HEK293 (cell line): ENCODE data around the gene RASSF1.
A peak's percentile ranks its signal among the peaks of the same experiment; 100 is the strongest.

Experiments
- CTCF ChIA-PET: fragments of 350-600 bp; formaldehyde crosslinking; extraction: SDS; loops from one replicate; lab custom pipeline; 2021; ENCODE audit warnings: antibody characterized with exemption; lab: Yijun Ruan, JAX
- POLR2A ChIA-PET: fragments of 300-600 bp; formaldehyde crosslinking; extraction: SDS; loops from one replicate; lab custom pipeline; 2020; ENCODE audit warnings: antibody characterized with exemption, inconsistent platforms; lab: Yijun Ruan, JAX
- H3K27ac ChIP-seq: fragments of 200-500 bp; sonication (Bioruptor generic); 2 replicates; pipeline ENCODE4 v1.5.1; 2014; ENCODE audit warnings: low read depth, low read length, control low read depth, inconsistent platforms; ENCODE audit errors: extremely low read depth
- H3K36me3 ChIP-seq, 2 experiments: fragments of 200-500 bp in 1 of 2; sonication (Bioruptor generic) in 1 of 2; 1 replicate in 1 of 2; 2 replicates in 1 of 2; pipeline ENCODE4 v1.5.1; 2014 to 2017; ENCODE audit warnings: inconsistent platforms in 2 of 2, low read length in 2 of 2; ENCODE audit not compliant: control insufficient read depth in 2 of 2, insufficient read depth in 1 of 2
- H3K4me1 ChIP-seq: fragments of 200-500 bp; sonication (Bioruptor generic); 2 replicates; pipeline ENCODE4 v1.5.1; 2014; ENCODE audit warnings: mild to moderate bottlenecking, low read length, inconsistent platforms; ENCODE audit not compliant: control insufficient read depth, insufficient read depth
- H3K4me3 ChIP-seq: 2 replicates; pipeline ENCODE4 v1.5.1; 2011; ENCODE audit warnings: low read depth, mild to moderate bottlenecking, control low read depth, low read length, moderate library complexity
- H3K9me3 ChIP-seq: fragments of 200-500 bp; sonication (Bioruptor generic); 2 replicates; pipeline ENCODE4 v1.5.1; 2014; ENCODE audit warnings: low read depth, low read length, inconsistent platforms; ENCODE audit not compliant: control insufficient read depth, insufficient read depth
- EGR2 ChIP-seq: fragments of 450-650 bp; formaldehyde crosslinking; IDR thresholded peaks from 2 replicates; pipeline ENCODE4 v1.5.1; 2016; ENCODE audit warnings: low read depth, missing biosample characterization, missing genetic modification characterization
- FEZF1 ChIP-seq: fragments of 450-650 bp; formaldehyde crosslinking; IDR thresholded peaks from 2 replicates; pipeline ENCODE4 v1.5.1; 2016; ENCODE audit warnings: missing biosample characterization, missing genetic modification characterization
- GLI2 ChIP-seq: fragments of 450-650 bp; formaldehyde crosslinking; IDR thresholded peaks from 2 replicates; pipeline ENCODE4; 2017; ENCODE audit warnings: missing biosample characterization, missing genetic modification characterization, low read depth, borderline replicate concordance
- GLIS1 ChIP-seq: fragments of 450-650 bp; formaldehyde crosslinking; IDR thresholded peaks from 2 replicates; pipeline ENCODE4 v1.5.1; 2016; ENCODE audit warnings: missing biosample characterization, missing genetic modification characterization
- GLIS2 ChIP-seq: fragments of 450-650 bp; formaldehyde crosslinking; IDR thresholded peaks from 2 replicates; pipeline ENCODE4 v1.5.1; 2016; ENCODE audit warnings: missing biosample characterization, missing genetic modification characterization
- KLF16 ChIP-seq: fragments of 450-650 bp; formaldehyde crosslinking; IDR thresholded peaks from 2 replicates; pipeline ENCODE4 v1.5.1; 2017; ENCODE audit warnings: missing biosample characterization, missing genetic modification characterization
- KLF9 ChIP-seq: fragments of 450-650 bp; formaldehyde crosslinking; IDR thresholded peaks from 2 replicates; pipeline ENCODE4 v1.5.1; 2016; ENCODE audit warnings: missing biosample characterization, missing genetic modification characterization, low read depth
- SCRT1 ChIP-seq: fragments of 450-650 bp; formaldehyde crosslinking; IDR thresholded peaks from 2 replicates; pipeline ENCODE4 v1.5.1; 2016; ENCODE audit warnings: missing biosample characterization, missing genetic modification characterization, borderline replicate concordance
- SCRT2 ChIP-seq: fragments of 450-650 bp; formaldehyde crosslinking; IDR thresholded peaks from 2 replicates; pipeline ENCODE4 v1.5.1; 2016; ENCODE audit warnings: missing biosample characterization, missing genetic modification characterization
- SP2 ChIP-seq: fragments of 450-650 bp; formaldehyde crosslinking; IDR thresholded peaks from 2 replicates; pipeline ENCODE4 v1.5.1; 2016; ENCODE audit warnings: missing biosample characterization, missing genetic modification characterization
- SP3 ChIP-seq: fragments of 450-650 bp; formaldehyde crosslinking; IDR thresholded peaks from 2 replicates; pipeline ENCODE4 v1.5.1; 2016; ENCODE audit warnings: missing biosample characterization, missing genetic modification characterization
- ZBTB8A ChIP-seq: fragments of 450-650 bp; formaldehyde crosslinking; IDR thresholded peaks from 2 replicates; pipeline ENCODE4 v1.5.1; 2016; ENCODE audit warnings: missing biosample characterization, missing genetic modification characterization
- ZEB2 ChIP-seq: fragments of 450-650 bp; formaldehyde crosslinking; IDR thresholded peaks from 2 replicates; pipeline ENCODE4 v1.5.1; 2016; ENCODE audit warnings: missing biosample characterization, missing genetic modification characterization
- ZFP69B ChIP-seq: fragments of 450-650 bp; formaldehyde crosslinking; IDR thresholded peaks from 2 replicates; pipeline ENCODE4 v1.5.1; 2016; ENCODE audit warnings: missing biosample characterization, missing genetic modification characterization
- ZNF121 ChIP-seq: fragments of 450-650 bp; formaldehyde crosslinking; IDR thresholded peaks from 2 replicates; pipeline ENCODE4 v1.5.1; 2016; ENCODE audit warnings: missing biosample characterization, missing genetic modification characterization
- ZNF16 ChIP-seq: fragments of 450-650 bp; formaldehyde crosslinking; IDR thresholded peaks from 2 replicates; pipeline ENCODE4 v1.5.1; 2016; ENCODE audit warnings: low read depth, missing biosample characterization, missing genetic modification characterization
- ZNF2 ChIP-seq: fragments of 450-650 bp; formaldehyde crosslinking; IDR thresholded peaks from 2 replicates; pipeline ENCODE4 v1.5.1; 2016; ENCODE audit warnings: missing biosample characterization, missing genetic modification characterization
- ZNF26 ChIP-seq: fragments of 450-650 bp; formaldehyde crosslinking; IDR thresholded peaks from 2 replicates; pipeline ENCODE4 v1.5.1; 2016; ENCODE audit warnings: missing biosample characterization, missing genetic modification characterization
- ZNF266 ChIP-seq: fragments of 450-650 bp; formaldehyde crosslinking; IDR thresholded peaks from 2 replicates; pipeline ENCODE4 v1.5.1; 2016; ENCODE audit warnings: missing biosample characterization, missing genetic modification characterization, low read depth
- ZNF280C ChIP-seq: fragments of 450-650 bp; formaldehyde crosslinking; IDR thresholded peaks from 2 replicates; pipeline ENCODE4 v1.5.1; 2016; ENCODE audit warnings: missing biosample characterization, missing genetic modification characterization
- ZNF398 ChIP-seq: fragments of 450-650 bp; formaldehyde crosslinking; IDR thresholded peaks from 2 replicates; pipeline ENCODE4 v1.5.1; 2017; ENCODE audit warnings: missing biosample characterization, missing genetic modification characterization
- ZNF426 ChIP-seq: fragments of 450-650 bp; formaldehyde crosslinking; IDR thresholded peaks from 2 replicates; pipeline ENCODE4 v1.5.1; 2017; ENCODE audit warnings: missing biosample characterization, missing genetic modification characterization, mild to moderate bottlenecking, inconsistent platforms, moderate library complexity
- ZNF529 ChIP-seq: fragments of 450-650 bp; formaldehyde crosslinking; IDR thresholded peaks from 2 replicates; pipeline ENCODE4 v1.5.1; 2017; ENCODE audit warnings: missing genetic modification characterization, missing biosample characterization; ENCODE audit not compliant: insufficient replicate concordance
- ZNF548 ChIP-seq: fragments of 450-650 bp; formaldehyde crosslinking; IDR thresholded peaks from 2 replicates; pipeline ENCODE4 v1.5.1; 2016; ENCODE audit warnings: missing biosample characterization, missing genetic modification characterization
- ZNF560 ChIP-seq: fragments of 450-650 bp; formaldehyde crosslinking; IDR thresholded peaks from 2 replicates; pipeline ENCODE4 v1.5.1; 2017; ENCODE audit warnings: missing biosample characterization, missing genetic modification characterization, borderline replicate concordance
- ZNF610 ChIP-seq: fragments of 450-650 bp; formaldehyde crosslinking; IDR thresholded peaks from 2 replicates; pipeline ENCODE4 v1.5.1; 2016; ENCODE audit warnings: missing biosample characterization, missing genetic modification characterization, borderline replicate concordance
- ZNF624 ChIP-seq: fragments of 450-650 bp; formaldehyde crosslinking; IDR thresholded peaks from 2 replicates; pipeline ENCODE4 v1.5.1; 2017; ENCODE audit warnings: missing biosample characterization, missing genetic modification characterization
- ZNF777 ChIP-seq: fragments of 450-650 bp; formaldehyde crosslinking; IDR thresholded peaks from 2 replicates; pipeline ENCODE4 v1.5.1; 2017; ENCODE audit warnings: missing biosample characterization, missing genetic modification characterization, borderline replicate concordance
- TF ChIP-seq, protein P1 (sequence below): fragments of 450-650 bp; formaldehyde crosslinking; IDR thresholded peaks from 2 replicates; pipeline ENCODE4 v1.5.1; 2016; ENCODE audit warnings: missing biosample characterization, missing genetic modification characterization

RASSF1 gene

DNA sequence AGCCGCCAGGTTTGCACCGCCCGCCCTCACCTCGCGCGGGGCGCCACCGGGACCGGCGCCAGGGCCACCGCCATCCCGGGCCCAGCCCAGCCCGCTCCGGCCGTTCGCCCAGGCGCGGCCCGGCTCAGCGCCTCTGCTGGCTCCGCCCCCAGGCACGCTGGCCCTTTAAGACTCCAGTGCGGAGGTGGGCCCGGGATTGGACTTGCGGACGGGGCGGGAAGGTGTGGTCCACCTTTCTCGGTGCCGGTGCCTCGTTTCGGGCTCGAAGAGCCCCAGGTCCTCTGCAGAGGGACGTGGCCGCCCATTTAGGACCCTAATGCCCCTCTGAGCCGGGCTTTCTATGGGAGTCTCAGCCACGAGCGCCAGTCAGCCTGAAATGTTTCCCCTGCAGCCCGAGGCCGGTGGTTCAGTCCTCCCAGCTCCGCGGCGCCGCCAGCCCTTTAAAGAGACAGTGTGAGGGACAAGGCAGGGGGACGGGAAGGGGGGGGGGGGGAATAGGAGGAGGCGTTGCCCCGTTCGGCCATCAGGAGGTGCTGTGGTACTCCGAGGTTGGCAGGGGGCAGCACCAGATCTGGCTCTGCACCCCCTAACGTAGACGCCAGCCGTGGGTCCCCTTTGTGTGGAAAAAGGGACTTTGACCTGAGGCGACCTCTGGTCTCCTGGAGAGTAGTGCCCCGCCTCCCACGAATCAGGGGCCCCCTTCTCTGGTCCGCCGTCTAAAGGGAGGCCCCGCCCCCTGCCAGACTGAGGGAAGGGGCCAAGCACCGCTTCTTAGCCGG is 19.1 kb downstream of the RASSF1 start (continued):
- TF ChIP-seq ZNF26 (tag by site-specific recombination) = no peak
- TF ChIP-seq, protein P1, sequence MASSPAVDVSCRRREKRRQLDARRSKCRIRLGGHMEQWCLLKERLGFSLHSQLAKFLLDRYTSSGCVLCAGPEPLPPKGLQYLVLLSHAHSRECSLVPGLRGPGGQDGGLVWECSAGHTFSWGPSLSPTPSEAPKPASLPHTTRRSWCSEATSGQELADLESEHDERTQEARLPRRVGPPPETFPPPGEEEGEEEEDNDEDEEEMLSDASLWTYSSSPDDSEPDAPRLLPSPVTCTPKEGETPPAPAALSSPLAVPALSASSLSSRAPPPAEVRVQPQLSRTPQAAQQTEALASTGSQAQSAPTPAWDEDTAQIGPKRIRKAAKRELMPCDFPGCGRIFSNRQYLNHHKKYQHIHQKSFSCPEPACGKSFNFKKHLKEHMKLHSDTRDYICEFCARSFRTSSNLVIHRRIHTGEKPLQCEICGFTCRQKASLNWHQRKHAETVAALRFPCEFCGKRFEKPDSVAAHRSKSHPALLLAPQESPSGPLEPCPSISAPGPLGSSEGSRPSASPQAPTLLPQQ (tag by site-specific recombination) = peak; percentile 100
- peak; percentile 86 for TF ChIP-seq SP3 (tag by site-specific recombination)
- no peak for TF ChIP-seq ZNF548 (tag by site-specific recombination)
- peak; percentile 65; the same call in 1 of the 2 replicates for TF ChIP-seq EGR2 (tag by site-specific recombination)
- TF ChIP-seq FEZF1 (tag by site-specific recombination) = peak; percentile 81
- no peak for TF ChIP-seq ZNF624 (tag by site-specific recombination)
- peak; percentile 54; the same call in 1 of the 2 replicates for TF ChIP-seq GLIS1
- peak; percentile 57 for TF ChIP-seq SP2 (tag by site-specific recombination)
- TF ChIP-seq KLF16 = peak; percentile 66; the same call in 1 of the 2 replicates
- TF ChIP-seq ZNF2 = peak; percentile 53; the same call in 1 of the 2 replicates
- TF ChIP-seq GLI2 = no peak
- no peak for TF ChIP-seq ZNF121 (tag by site-specific recombination)
- TF ChIP-seq SCRT1 (tag by site-specific recombination) = no peak
- TF ChIP-seq ZNF777 (tag by site-specific recombination) = no peak

- no peaks in the 10 kb centered on the region for H3K9me3 ChIP-seq
- ChIA-PET CTCF (interaction anchor here (0.5 to 1.3 kb wide), 8 partner anchors 15 to 1493 kb away, joined by 3 to 7 read pairs (median 3); no protein-coding TSS in a partner anchor), POLR2A (interaction anchor here (0.6 to 3.2 kb wide), 9 partner anchors 10 to 370 kb away, joined by 3 to 17 read pairs (median 5); partner anchors contain the start of genes CYB561D2, HYAL3, NAA80 and NPRL2)
- H3K27ac ChIP-seq = peak overlapping the region; percentile 95; the same call in 1 of the 2 replicates
- H3K4me3 ChIP-seq = peak overlapping the region; percentile 62
- peaks cover 7% of the 10 kb centered on the region; the same call in 1 of the 2 replicates for H3K4me1 ChIP-seq
- peaks cover 0 to 61% of the 10 kb centered on the region in 2 experiments; a peak in 1 of 3 replicates for H3K36me3 ChIP-seq
- TF ChIP-seq ZEB2 (tag by site-specific recombination) = no peak
- no peak for TF ChIP-seq ZNF624 (tag by site-specific recombination)
- TF ChIP-seq SCRT2 (tag by site-specific recombination) = no peak
- no peak for TF ChIP-seq ZNF529 (tag by site-specific recombination)
- no peak for TF ChIP-seq GLI2
- peak; percentile 82; the same call in 1 of the 2 replicates for TF ChIP-seq ZNF560 (tag by site-specific recombination)
- TF ChIP-seq ZFP69B (tag by site-specific recombination) = no peak
- no peak for TF ChIP-seq ZNF16 (tag by site-specific recombination)
- peak; percentile 67 for TF ChIP-seq GLIS2 (tag by site-specific recombination)
- peak; percentile 88 for TF ChIP-seq GLIS1
- peak; percentile 74 for TF ChIP-seq KLF9 (tag by site-specific recombination)
- no peak for TF ChIP-seq ZNF610
- peak; percentile 1; the same call in 1 of the 2 replicates for TF ChIP-seq ZBTB8A (tag by site-specific recombination)
- no peak for TF ChIP-seq ZNF266
- TF ChIP-seq ZNF426 = no peak
- TF ChIP-seq ZNF280C = no peak
- peak; percentile 22; the same call in 1 of the 2 replicates for TF ChIP-seq ZNF398
These were observed 19.7 kb downstream of the RASSF1 start for GRCh38 chr3:50320853-50321335.
